Erythroblast (primary cell): ENCODE results near the gene PRMT2.

Experiments used
- GATA1 ChIP-seq: IDR thresholded peaks from 2 replicates; pipeline ENCODE4 v1.6.1; 2011; ENCODE audit warnings: low read depth, mild to moderate bottlenecking, control low read depth, low read length, moderate library complexity
- POLR2A ChIP-seq: IDR thresholded peaks from 2 replicates; pipeline ENCODE4 v1.6.1; 2011; ENCODE audit warnings: mild to moderate bottlenecking, low read length

GRCh38 chr21:46635324-46636180, at the start of gene PRMT2:
- peak; percentile 92 for TF ChIP-seq POLR2A
- no peak for TF ChIP-seq GATA1
